ENCODE results near the gene C11orf91. TPM values are rescaled to one million over a fixed set of nuclear protein-coding genes. Genes with fewer than 3 reads are reported as not detected.
"Not testable (repeated sequence)": the region's sequence is repeated elsewhere in the genome, so short reads cannot be mapped to it uniquely, and the experiment has no call there.

Gene C11orf91
- total RNA-seq, 1 donor from 2014 or later, result not detected

DNA sequence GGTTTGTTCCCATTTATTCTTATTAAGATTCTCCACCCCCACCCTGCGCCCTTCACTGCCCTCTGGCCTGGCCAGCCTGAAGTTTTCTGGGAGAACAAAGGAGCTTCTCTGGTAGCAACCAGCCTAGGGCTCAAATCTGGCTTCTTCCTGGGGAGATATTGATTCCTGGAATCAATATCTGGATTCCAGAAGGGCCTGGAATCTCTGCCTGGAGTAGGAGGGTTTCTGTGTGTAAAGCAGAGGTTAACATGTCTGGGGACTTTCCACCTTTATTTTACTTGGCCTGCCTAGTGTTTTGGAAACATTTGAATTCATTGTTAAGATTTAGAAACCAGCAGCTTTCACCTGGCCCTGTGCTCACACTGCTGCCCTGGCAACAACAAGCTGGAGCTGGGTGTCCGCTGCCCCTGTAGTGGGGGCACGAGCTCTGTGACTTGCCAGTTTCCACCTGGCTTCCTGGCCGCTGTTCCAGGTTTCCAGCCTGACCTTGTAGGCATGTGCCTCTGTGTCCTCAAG lies 5.5 kb downstream of the C11orf91 start:
- DNase-seq, result peak; percentile 85

DNA sequence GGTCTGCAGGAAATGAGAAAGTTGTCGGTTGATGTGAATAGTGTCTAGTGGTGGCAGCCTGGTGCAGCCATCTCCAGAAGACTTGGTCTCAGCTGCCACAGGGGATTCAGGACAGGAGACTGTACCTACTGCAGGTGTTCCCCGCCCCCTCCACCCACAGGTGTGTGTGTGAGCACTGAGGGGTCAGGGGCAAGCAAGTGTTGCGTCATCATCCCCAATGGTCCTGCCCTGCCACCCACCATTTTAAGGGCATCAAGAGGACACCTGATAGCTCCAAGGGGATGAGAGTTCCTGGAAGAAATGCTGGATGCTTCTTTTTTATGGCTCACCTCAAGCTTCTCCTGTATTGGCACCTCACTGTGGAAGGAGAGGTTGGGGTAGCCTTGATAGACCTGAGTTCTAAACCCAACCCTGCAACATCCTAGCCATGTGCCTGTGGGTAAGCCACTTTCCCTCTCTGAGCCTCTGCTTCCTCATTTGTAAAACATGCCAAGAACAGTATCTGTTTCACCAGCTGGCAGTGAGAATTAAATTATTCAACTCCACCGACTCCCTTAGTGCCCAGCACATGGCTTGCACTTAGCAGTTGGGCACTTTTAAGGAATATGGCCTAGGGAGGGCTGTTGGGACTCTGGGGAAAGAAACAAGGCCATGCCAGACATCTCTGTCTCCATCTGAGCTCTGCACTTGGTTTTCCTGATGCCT lies 6.1 kb downstream of the C11orf91 start:
- DNase-seq, result no peak

DNA sequence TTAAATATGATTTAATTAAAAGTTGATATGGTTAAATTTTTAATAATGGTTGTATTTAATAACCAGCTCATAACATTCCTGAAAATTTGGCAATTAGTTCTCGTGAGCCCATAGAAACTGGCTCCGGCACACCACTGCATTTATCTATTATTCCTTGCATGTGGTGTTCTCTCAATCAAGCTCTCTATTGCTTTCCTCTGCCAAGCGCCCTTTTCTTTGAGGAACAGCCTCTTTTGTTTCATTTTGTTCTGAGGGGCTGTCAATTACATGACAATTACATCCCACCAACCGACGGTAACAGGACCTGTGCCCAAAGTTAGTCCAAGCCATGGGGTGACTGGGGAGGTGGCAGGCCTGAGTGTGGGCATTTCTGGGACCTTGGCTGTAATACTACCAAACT lies 8.1 kb downstream of the C11orf91 start:
- DNase-seq, result peak; percentile 40

DNA sequence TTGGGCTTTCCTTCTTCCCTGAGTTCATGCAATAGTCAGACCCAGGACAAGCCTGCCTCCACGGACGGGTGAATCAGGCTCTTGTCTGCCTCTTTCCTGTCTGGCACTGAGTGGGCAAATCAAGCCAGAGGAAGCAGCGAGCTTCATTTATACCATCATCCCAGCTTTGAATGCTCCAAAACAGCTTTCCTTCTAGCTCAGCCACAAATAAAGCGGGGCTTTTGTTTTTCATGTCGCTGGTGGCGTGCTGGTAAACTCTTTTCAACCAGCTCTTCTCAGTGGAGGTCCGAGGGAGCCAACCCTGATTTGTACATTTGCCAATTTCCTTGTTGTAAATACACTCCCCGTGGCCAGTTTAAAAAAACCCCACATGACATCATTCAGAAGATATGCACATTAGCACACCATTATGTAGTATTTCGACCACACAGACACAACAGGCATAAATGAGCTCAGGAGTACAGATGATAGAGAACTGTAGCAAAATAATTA lies 8.6 kb downstream of the C11orf91 start:
- DNase-seq, result peak; percentile 98

DNA sequence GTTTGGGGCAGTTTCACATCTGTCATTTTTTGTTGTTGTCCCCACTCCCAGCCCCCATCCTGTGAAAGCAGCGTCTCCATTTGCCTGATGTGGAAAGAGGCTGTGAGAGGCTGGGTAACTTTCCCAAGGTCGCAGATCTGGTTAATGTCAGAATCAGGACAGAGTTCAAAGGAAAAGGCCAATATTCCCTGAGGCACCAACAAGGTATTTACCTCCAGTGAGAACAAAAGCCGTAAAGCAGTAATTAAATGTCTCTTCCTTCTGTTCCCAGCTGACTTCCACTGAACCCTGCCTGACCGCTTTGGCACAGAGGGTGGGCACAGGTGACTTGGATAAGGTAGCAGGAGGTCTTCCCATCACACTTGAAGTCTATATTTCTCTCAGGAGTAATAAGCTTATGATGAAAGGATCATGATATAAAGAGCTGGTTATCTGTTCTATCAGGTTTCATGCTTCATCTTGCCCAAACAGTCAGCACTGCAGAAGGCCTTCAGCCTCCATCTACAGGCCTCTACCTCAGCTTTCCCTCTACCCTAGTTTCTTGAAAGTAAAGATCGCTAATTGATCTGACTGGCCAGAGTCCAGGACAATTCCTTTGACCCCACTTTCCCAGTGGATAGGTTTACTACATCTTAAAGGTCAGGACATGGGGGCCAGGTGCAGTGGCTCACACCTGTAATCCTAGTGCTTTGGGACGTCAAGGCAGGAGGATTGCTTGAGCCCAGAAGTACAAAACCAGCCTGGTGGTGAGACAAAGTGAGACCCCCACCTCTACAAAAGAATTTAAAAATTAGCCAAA lies 9.4 kb downstream of the C11orf91 start:
- no peak for DNase-seq

DNA sequence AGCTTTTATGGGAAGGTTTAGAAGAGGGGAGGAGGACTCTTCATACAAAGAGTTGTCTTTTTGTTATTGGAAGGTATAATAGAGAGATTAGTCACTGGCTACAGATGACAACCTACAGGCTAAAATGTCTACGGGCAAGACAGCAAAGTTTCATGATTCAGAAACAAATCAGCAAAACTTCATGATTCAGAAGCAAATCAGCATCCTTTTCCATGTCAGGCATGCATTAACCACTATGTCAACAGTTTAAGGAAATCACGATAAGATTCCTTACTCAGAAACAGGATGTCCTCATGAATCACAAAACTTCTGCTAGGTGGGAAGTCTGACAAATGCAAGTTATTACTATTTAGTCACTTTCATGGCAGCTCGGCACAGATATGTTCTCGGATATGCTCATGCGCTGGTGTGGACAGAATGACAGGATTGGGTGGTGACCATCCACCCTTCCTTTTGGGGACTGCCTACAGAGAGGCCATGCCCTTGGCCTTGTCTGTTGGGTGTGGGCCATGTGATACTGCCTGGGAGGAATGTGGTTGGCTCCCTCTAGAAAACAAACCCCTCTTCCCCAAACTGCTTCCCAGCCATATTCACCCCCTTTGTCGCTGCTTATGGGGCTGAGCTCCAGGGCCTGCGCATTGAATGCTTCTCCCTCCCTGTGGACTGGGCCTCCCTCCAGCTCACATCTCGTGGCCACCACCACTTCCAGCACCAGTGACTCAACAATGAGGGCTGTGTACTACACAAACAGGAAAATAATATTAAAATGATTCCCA lies 10.1 kb downstream of the C11orf91 start:
- peak; percentile 98 for DNase-seq

DNA sequence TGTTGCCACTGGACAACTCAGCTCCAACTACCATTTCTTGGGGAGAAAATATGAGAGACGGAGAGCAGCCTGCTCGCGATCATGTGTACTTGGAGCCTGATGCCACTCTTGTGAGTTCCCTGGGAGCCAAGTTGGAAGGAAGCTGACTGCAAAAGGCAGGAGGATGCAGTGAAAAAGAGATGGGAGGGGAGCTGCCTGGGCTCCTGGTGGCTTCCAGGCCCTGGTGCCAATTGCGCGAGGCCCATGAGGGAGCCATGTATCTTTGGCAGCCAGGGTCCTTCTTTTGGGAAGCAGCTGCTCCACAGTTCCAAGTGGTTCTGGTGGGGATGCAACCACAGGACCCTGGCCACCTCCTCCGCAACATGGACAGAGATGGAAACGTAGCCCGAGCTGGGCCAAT lies 11.1 kb downstream of the C11orf91 start:
- DNase-seq, result no peak

DNA sequence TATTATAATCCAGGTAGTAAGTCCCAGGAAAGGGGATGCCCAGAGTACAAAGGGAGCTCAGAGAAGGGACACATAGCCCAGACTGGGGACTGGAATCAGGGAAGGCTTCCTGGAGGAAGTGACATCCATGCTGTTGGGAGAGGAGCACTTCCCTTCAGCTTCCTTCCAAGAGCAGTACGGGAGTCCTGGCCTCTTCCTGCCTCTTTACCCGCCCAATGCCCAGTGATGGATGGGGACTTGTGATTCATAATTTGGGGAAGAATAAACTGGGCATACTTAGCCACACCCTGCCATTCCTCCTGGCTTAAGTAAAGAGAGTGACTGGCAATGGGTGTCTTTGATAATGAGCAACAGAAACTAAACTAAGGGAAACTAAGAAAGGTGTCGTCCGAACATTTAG lies 11.5 kb downstream of the C11orf91 start:
- DNase-seq, result peak; percentile 44

DNA sequence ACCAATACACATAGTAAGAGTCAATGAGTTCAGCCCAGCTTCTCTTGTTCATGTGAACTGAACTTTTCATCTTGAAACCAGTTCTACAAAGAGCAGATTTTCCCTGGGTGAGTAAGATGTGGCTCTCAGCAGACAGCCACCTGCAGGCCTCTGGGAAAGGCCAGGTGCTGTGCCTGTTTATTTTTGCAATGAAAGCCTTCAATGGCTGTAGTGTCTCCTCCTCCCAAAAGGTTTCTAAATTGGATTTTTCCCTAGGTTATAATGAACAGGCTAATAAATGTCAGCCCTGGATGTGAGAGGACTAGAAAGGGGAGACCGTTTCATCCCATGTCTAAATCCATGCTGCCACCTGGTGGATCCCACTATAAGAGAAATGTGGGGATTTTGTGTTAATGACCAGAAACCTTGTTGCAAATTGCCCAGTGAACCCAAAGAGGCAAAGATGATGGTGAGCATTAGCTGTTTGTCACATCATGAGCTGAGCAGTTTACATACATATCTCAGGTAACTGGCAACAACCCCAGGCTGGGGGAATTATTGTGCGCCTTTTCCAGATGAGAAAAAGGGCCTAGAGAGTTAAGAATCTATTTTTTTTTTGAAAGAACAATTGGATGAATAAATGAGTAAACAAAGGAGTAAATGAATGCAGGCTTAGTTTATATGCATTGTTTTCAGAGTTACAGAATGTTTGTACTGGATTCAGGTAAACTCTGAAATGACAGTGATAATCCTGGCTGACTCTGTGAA lies 12.7 kb downstream of the C11orf91 start:
- peak; percentile 88 for DNase-seq

DNA sequence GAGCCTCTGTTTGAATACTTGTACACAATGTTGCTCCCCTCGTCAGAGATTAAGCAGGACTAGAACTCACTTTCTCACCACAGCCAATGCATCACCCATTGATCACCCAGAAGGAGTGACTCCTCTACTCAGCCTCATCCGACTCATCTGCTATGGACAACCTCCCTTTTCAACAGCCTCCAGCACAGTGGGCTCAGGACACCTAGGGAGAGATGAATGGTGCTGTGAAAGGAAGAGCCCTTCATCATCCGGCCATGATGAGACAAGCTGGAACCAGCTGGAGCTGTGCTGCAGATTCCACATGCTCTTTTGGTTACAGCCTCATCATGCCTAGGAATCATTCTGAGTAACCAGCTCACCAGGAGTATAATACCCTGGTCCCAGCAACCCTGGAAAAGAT lies 15.5 kb downstream of the C11orf91 start:
- DNase-seq, result no peak

DNA sequence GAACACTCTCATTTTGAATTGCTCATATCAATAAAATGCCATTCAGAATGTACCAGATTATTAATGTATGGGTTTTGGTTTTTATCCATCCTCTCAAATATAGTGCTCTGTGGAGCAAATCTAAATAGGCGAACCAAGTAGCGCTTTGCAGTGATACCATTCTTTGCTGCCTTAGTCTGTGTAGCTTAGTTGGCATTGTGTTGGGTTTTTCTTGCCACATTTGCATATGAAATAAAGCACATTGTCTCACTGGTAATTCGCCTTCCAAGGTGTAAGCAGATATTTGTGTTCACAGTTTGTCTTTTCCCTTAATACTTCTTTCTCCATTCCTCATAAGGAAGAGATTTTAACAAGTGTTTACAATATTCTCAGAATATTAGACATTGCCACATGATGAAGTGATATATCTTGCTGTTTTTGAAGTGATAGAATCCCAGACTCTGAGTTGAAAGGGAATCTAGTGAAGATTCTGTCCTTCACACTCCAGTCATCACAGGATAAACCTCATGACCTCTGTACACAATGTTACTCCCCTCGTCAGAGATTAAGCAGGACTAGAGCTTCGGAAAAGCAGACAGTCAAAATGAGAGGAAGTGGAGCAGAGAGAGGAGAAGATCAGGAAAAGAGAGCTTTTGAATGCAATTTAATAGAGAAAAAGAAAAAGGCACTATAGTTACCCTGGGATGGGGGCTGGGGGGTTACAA lies 16.5 kb downstream of the C11orf91 start:
- no peak for DNase-seq

DNA sequence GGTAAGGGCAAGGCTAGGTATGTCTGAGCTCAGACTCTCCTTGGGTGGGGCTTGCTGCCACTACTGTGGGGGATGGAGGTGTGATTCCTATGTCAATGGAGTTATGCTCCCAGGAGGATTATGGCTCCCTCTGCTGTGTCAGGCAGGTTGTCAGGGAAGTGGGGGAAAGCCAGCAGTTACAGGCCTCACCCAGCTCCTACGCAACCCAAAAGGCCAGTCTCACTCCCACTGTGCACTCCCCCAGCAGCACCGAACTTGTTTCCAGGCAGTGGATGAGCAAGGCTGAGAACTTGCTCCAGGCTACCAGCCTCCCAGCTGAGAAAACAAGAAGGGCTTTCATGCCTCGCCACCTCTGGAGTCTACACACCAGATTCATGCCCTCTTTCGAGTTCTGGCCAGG lies 18.2 kb downstream of the C11orf91 start:
- no peak for DNase-seq

DNA sequence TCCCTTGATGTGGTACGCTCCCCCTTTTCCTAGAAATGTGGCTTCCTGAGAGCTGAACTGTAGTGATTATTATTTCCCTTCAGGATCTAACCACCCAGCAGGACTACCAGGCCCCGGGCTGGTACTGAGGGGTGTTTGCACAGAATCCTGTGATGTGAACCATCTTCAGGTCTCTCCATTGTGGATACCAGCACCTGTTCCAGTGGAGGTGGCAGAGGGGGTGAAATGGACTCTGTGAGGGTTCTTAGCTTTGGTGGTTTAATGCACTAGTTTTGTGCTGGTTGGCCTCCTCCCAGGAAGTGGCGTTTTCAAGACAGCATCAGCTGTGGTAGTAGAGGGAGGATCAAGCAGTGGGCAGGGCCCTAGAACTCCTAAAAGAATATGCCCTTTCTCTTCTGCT lies 18.6 kb downstream of the C11orf91 start:
- no peak for DNase-seq

DNA sequence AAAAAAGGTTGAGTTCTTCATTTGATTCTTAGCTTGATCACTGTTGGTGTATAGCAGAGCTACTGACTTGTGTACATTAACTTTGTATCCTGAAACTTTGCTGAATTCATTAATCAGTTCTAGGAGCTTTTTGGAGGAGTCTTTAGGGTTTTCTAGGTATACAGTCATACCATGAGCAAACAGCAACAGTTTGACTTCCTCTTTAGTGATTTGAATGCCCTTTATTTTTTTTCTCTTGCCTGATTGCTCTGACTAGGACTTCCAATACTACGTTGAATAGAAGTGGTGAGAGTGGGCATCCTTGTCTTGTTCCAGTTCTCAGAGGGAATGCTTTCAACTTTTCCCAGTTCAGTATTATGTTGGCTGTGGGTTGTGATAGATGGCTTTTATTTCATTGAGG lies 22.0 kb downstream of the C11orf91 start:
- not testable (repeated sequence) for DNase-seq

DNA sequence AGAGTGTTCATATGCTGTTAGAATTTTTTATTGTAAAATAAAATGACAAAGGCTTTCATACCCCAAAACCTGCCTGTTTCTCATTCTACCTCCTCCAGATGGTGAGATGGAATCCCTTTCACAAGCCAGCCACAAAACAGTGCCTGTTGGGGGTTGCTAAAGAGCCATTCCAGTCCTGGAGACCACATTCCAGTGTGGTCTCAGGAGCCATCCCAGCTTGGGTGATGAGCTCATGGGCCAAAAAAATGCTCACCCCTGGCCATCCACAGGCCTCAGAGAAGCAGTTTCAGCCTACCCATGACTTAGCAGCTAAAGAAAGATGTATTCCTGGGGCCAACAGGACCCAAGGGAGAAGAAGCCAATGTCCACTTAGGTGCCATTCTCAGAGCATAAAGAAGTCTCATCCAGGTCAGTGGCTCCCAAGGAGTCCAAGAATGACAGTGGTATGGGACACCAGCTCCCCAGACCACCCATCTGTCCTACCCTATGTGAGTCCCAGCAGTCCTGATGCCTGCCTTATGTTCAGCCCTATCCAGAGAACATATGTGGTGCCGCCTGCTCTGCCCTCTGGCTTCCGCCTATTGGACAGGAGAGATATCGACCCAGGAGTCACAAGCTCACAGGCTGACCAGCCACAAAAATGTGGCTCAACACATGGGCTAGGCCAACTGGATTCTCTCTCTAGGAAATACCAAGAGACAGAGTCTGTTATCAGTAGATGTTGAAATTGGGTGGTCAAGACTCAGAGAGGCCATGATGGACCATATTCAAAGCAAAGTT lies 26.4 kb downstream of the C11orf91 start:
- DNase-seq, result no peak

DNA sequence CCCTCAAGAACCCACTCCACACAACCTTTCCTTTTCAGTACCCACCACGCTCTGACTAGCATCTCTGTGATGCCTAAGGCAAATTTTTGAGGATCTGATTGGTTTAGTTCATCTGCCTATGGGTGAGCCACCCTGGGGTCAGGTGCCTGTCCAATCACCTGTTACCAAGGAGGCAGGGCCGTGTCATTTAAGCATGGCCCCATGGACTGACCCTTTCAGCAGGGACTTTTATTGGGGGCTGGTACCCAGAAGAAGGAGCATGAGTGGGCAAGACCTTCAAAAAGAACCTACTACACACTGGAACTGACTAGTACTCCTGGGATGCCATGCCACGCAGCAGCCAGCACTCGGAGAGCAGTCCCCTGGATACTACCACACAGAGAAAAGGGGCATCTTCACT lies 28.4 kb downstream of the C11orf91 start:
- DNase-seq, result no peak

DNA sequence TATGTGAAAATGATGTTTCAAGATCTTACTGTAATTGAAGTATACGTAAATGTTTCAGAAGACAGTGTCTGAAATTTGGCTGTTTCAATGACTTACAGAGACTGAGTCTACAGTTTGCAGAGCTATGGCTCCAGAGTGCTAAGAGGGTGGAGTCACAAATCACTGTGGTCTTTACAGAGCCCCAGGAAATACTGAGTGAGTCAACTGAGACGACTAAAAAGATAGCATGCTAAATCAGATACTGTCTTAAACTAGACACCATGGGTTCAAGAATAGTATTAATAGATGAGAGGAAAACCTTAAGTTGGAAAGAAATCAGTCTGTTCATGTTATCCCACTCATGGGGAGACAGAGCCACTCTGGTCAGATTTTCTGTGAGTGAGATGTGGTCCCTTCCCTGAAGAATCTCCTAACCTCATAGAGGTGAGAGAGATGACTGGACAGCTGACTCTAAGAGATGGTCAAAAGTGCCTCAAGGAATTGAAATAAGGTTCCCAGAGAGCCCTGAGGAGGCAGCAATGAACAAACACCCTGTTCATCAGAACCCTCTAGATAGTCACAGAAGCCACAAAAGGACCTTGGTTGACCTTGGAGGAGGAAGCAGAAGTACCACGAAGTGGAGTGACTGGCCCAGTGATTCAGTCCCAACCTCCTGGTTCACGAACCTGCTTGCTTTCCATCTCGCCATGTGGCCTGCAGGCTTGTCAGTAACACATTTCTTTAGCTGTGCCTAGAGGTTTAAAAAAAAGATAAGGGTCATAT lies 30.2 kb downstream of the C11orf91 start:
- DNase-seq, result no peak

DNA sequence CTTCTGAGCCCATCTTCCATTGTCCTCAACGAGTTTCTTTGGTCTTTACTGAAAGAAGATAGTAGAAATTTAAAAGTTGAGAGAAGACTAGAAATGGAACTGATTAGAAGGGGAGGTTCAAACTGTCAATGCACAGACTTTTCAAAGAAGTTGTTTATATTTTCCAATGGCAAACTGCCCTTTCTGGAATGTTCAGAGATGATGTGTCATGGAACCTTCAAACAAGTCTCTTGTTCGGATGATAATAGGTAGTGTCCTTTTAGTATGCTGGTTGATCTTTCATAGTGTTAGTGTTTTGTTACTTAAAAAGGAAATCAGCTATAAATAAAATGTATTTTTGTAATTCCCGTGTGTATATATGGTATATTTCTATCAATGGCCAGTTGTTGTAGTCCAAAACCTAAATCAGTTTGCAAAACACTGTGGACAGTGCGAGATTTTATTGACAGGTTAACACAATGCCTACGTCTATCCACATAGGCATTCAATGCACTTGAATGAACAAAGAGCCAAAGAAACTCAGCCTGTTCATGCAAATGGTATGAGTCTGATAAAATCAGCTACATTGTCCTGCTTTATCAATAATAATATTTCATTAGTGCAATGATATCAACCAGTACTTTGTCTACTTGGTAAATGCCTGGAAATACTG lies 30.9 kb downstream of the C11orf91 start:
- no peak for DNase-seq

DNA sequence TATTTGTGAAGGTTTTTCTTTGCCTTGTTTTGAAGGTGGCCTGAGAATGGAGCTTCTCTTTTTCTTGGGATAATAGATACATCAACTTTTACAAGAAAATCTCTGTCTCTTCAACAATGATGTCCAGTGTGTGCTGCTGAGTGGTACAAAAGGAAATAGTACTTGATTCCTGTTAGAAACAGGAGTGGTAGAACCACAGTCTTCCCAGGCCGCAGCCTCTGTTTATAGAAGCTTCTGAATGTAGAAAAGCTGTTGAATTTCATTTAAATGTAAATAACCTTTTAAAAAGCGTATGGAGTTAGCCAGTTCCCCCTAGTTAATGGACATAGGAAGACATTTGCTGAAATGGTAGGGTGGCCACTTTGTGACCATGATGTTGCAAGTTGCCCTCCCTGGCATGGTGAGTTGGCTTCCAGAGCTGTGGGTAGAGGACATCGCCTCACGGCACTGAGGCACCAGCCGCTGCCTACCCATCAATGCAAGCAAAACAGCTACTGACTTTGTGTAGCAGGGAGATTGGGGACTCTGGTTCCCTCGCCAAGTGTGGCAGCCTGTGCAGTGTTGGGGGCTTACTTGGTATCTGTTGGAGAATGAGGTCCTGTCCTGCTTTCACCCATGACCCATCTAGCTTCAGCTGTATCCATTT lies 31.6 kb downstream of the C11orf91 start:
- DNase-seq, result no peak

Measured in dermis blood vessel endothelial cell (primary cell).